GM12801 (cell line): Measurements from ENCODE around the gene FTSJ1.

Experiments used
- CTCF ChIP-seq: IDR thresholded peaks from one replicate; pipeline ENCODE4 v1.5.1; 2011; ENCODE audit warnings: control low read depth; ENCODE audit not compliant: insufficient read length; ENCODE audit errors: extremely low read depth

The FTSJ1 gene

GRCh38 chrX:48474581-48474980 lies 1.4 kb upstream of the FTSJ1 start:
- TF ChIP-seq CTCF = no peak

- no peak for TF ChIP-seq CTCF
Measured at GRCh38 chrX:48475296-48475695, 703 bp upstream of the FTSJ1 start.

- TF ChIP-seq CTCF = no peak
Measured at GRCh38 chrX:48476919-48477318, 920 bp downstream of the FTSJ1 start.

- TF ChIP-seq CTCF = no peak
Measured at GRCh38 chrX:48477960-48478755, 2.2 kb downstream of the FTSJ1 start.

- TF ChIP-seq CTCF = no peak
Measured at GRCh38 chrX:48478806-48479205, 2.8 kb downstream of the FTSJ1 start.

GRCh38 chrX:48480142-48480541 lies 4.1 kb downstream of the FTSJ1 start:
- no peak for TF ChIP-seq CTCF

GRCh38 chrX:48480583-48480982 lies 4.6 kb downstream of the FTSJ1 start:
- TF ChIP-seq CTCF = no peak
